Endodermal cell (in vitro differentiated cells): Measurements from ENCODE around the gene PRDM16. TPM values are rescaled to one million over a fixed set of nuclear protein-coding genes. Genes with fewer than 3 reads are reported as not detected.

ENCODE experiments used
- DNase-seq: peaks from one replicate; pipeline ENCODE4 v3.0.0-alpha.2; 2017
- H3K27ac ChIP-seq: 2 replicates; pipeline ENCODE4 v1.5.1; 2013; ENCODE audit warnings: mild to moderate bottlenecking, low read depth, low read length, moderate library complexity
- H3K27me3 ChIP-seq: 2 replicates; pipeline ENCODE4 v1.6.1; 2013; ENCODE audit warnings: mild to moderate bottlenecking, low read length, moderate library complexity; ENCODE audit not compliant: insufficient read depth, control insufficient read depth, poor library complexity, severe bottlenecking
- H3K36me3 ChIP-seq: 2 replicates; pipeline ENCODE4 v1.7.0; 2013; ENCODE audit warnings: mild to moderate bottlenecking, low read length, moderate library complexity; ENCODE audit not compliant: control insufficient read depth, insufficient read depth
- H3K4me1 ChIP-seq: one replicate; pipeline ENCODE4 v1.7.0; 2013; ENCODE audit warnings: low read length; ENCODE audit not compliant: control insufficient read depth, insufficient read depth
- H3K4me3 ChIP-seq: 2 replicates; pipeline ENCODE4 v1.5.1; 2013; ENCODE audit warnings: mild to moderate bottlenecking, low read length, moderate library complexity
- H3K9ac ChIP-seq: 2 replicates; pipeline ENCODE4 v1.6.1; 2013; ENCODE audit warnings: mild to moderate bottlenecking, low read length, moderate library complexity; ENCODE audit not compliant: poor library complexity, severe bottlenecking; ENCODE audit errors: extremely low read depth
- H3K9me3 ChIP-seq: 2 replicates; pipeline ENCODE4 v1.6.1; 2013; ENCODE audit warnings: mild to moderate bottlenecking, low read length, moderate library complexity; ENCODE audit not compliant: control insufficient read depth
- H3K27ac Mint-ChIP-seq: 2 replicates; pipeline ENCODE4 v1.8.0; 2020; ENCODE audit warnings: mixed read lengths
- H3K27me3 Mint-ChIP-seq: 2 replicates; pipeline ENCODE4 v1.8.0; 2021; ENCODE audit warnings: mild to moderate bottlenecking, mixed read lengths; ENCODE audit not compliant: insufficient read depth
- H3K36me3 Mint-ChIP-seq: 2 replicates; pipeline ENCODE4 v1.8.0; 2020; ENCODE audit warnings: low read depth, mixed read lengths
- H3K4me1 Mint-ChIP-seq: 2 replicates; pipeline ENCODE4 v1.8.0; 2020; ENCODE audit warnings: mixed read lengths
- H3K4me3 Mint-ChIP-seq: 2 replicates; pipeline ENCODE4 v1.8.0; 2020; ENCODE audit warnings: mild to moderate bottlenecking, moderate library complexity, mixed read lengths
- H3K9me3 Mint-ChIP-seq: 2 replicates; pipeline ENCODE4 v1.8.0; 2020; ENCODE audit warnings: mild to moderate bottlenecking, mixed read lengths
- CTCF ChIP-seq: fragments of 200-600 bp; sonication (generic); conservative IDR thresholded peaks from 2 replicates; pipeline ENCODE4 v1.5.0; 2021; ENCODE audit warnings: antibody characterized with exemption, mild to moderate bottlenecking
- WGBS, 2 experiments: methylation state at CpG; one replicate each; pipeline versions ENCODE4 v1.1.5 to v1.1.7; 2013; ENCODE audit warnings: missing lambda C conversion rate in 2 of 2, mixed read lengths in 1 of 2; ENCODE audit not compliant: insufficient coverage in 1 of 2, insufficient read length in 1 of 2; 5-methylcytosine and 5-hydroxymethylcytosine counted together
- total RNA-seq, 2 donors: library from RNA; stranded (reverse); fragmentation: NEBNext Ultra II Directional in 1 of 2; extraction: Animal tissue kit (Norgen Biotek cat#: 25700) in 1 of 2; gene quantifications; 2 replicates in 1 of 2; 3 replicates in 1 of 2; pipeline ENCODE4 v1.2.1, GENCODE V29; 2021

Gene PRDM16
- total RNA-seq, 2 donors from 2014 or later = 2.1 to 4.0 TPM

GRCh38 chr1:3146458-3146857 is 77.5 kb downstream of the PRDM16 start:
- no peaks in the 10 kb centered on the region for H3K36me3 ChIP-seq
- no peaks in the 10 kb centered on the region for H3K36me3 Mint-ChIP-seq
- no peak overlapping the region for H3K4me3 ChIP-seq
- WGBS, 2 experiments = 93 to 98% methylated on average over 5 to 14 of the region's 14 CpGs
- no peaks in the 10 kb centered on the region for H3K9me3 Mint-ChIP-seq
- H3K9ac ChIP-seq = no peak overlapping the region
- H3K27ac Mint-ChIP-seq = no peak overlapping the region
- no peaks in the 10 kb centered on the region for H3K27me3 ChIP-seq
- H3K27me3 Mint-ChIP-seq = no peaks in the 10 kb centered on the region
- no peak for TF ChIP-seq CTCF
- DNase-seq = no peak
- H3K9me3 ChIP-seq = no peaks in the 10 kb centered on the region
- H3K4me1 ChIP-seq = no peaks in the 10 kb centered on the region
- no peak overlapping the region for H3K4me3 Mint-ChIP-seq
- H3K27ac ChIP-seq = no peak overlapping the region
- no peaks in the 10 kb centered on the region for H3K4me1 Mint-ChIP-seq

GRCh38 chr1:3146907-3147306 is 77.9 kb downstream of the PRDM16 start:
- Mint-ChIP-seq H3K27ac (no peak overlapping the region), H3K4me3 (no peak overlapping the region), H3K36me3 (no peaks in the 10 kb centered on the region), H3K9me3 (no peaks in the 10 kb centered on the region), H3K27me3 (no peaks in the 10 kb centered on the region), H3K4me1 (no peaks in the 10 kb centered on the region)
- no peaks in the 10 kb centered on the region for H3K9me3 ChIP-seq
- H3K27ac ChIP-seq = no peak overlapping the region
- no peak for DNase-seq
- no peaks in the 10 kb centered on the region for H3K4me1 ChIP-seq
- no peaks in the 10 kb centered on the region for H3K36me3 ChIP-seq
- TF ChIP-seq CTCF = no peak
- H3K27me3 ChIP-seq = no peaks in the 10 kb centered on the region
- H3K4me3 ChIP-seq = no peak overlapping the region
- 87 to 91% methylated on average over 3 to 19 of the region's 19 CpGs for WGBS, 2 experiments
- no peak overlapping the region for H3K9ac ChIP-seq

DNA sequence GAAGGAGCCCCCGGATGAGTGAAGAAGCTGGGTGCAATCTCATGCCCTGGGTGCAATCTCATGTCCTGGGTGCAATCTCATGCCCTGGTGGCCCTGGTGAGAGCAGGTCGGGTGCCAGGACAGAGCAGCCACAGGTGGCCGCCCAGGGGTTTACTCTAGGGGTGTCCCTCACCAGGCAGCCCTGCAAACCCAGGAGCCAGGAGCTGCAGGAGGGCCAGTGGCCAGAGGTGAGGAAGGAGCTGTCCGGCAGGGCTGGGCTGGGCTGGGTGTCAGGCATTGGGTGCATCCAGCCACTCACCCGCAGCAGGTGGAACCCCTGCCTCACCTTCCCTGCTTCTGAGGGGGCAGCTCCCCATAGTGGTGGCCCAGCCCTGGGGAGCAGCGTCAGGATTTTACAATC is 79.2 kb downstream of the PRDM16 start:
- Mint-ChIP-seq H3K27ac (no peak overlapping the region), H3K9me3 (no peaks in the 10 kb centered on the region), H3K27me3 (no peaks in the 10 kb centered on the region), H3K36me3 (no peaks in the 10 kb centered on the region), H3K4me1 (no peaks in the 10 kb centered on the region), H3K4me3 (no peak overlapping the region)
- no peaks in the 10 kb centered on the region for H3K9me3 ChIP-seq
- DNase-seq = no peak
- no peaks in the 10 kb centered on the region for H3K4me1 ChIP-seq
- H3K36me3 ChIP-seq = no peaks in the 10 kb centered on the region
- no peak overlapping the region for H3K9ac ChIP-seq
- no peaks in the 10 kb centered on the region for H3K27me3 ChIP-seq
- WGBS, 2 experiments = 92 to 97% methylated on average over 5 to 6 of the region's 6 CpGs
- TF ChIP-seq CTCF = no peak
- H3K4me3 ChIP-seq = no peak overlapping the region
- no peak overlapping the region for H3K27ac ChIP-seq
